ENCODE results near the gene MYO1E. TPM values are rescaled to one million over a fixed set of nuclear protein-coding genes. Genes with fewer than 3 reads are reported as not detected.

MYO1E gene
- total and polyA plus RNA-seq, 4 donors = 6.7 to 70.9 (median 21.6) TPM

- no peaks in the 10 kb centered on the region for H3K27me3 ChIP-seq (ENCODE audit: control insufficient read depth in 4 of 4, insufficient read depth in 4 of 4, low read length in 3 of 4)
- DNase-seq (ENCODE audit: low spot score) = no peak
- H3K9me3 ChIP-seq (ENCODE audit: control insufficient read depth in 4 of 4, low read length in 3 of 4) = no peaks in the 10 kb centered on the region
- TF ChIP-seq FOXA1 (IDR thresholded peaks at IDR 0.05) (no peak), MAX (IDR thresholded peaks at IDR 0.05) (no peak), JUND (IDR thresholded peaks at IDR 0.05) (no peak), RAD21 (IDR thresholded peaks at IDR 0.05) (no peak), HNF4A (conservative IDR thresholded peaks at IDR 0.05) (no peak), HNF4G (IDR thresholded peaks at IDR 0.05) (no peak), RXRA (IDR thresholded peaks at IDR 0.05) (no peak)
- TF ChIP-seq, protein P1, sequence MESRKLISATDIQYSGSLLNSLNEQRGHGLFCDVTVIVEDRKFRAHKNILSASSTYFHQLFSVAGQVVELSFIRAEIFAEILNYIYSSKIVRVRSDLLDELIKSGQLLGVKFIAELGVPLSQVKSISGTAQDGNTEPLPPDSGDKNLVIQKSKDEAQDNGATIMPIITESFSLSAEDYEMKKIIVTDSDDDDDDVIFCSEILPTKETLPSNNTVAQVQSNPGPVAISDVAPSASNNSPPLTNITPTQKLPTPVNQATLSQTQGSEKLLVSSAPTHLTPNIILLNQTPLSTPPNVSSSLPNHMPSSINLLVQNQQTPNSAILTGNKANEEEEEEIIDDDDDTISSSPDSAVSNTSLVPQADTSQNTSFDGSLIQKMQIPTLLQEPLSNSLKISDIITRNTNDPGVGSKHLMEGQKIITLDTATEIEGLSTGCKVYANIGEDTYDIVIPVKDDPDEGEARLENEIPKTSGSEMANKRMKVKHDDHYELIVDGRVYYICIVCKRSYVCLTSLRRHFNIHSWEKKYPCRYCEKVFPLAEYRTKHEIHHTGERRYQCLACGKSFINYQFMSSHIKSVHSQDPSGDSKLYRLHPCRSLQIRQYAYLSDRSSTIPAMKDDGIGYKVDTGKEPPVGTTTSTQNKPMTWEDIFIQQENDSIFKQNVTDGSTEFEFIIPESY (IDR thresholded peaks at IDR 0.05) = no peak
- no peaks in the 10 kb centered on the region for H3K4me1 ChIP-seq (ENCODE audit: control insufficient read depth in 4 of 4, insufficient read depth in 4 of 4, low read length in 3 of 4)
- peaks cover 3 to 53% (median 42%) of the 10 kb centered on the region in 4 donors for H3K36me3 ChIP-seq (ENCODE audit: control insufficient read depth in 4 of 4, insufficient read depth in 3 of 4, low read depth in 1 of 4, low read length in 3 of 4)
- 91% methylated on average over 5 of the region's 5 CpGs for WGBS
- no peak overlapping the region for H3K27ac ChIP-seq (ENCODE audit: low read depth in 1 of 2, low read length in 2 of 2)
- no peak overlapping the region for H3K4me3 ChIP-seq (ENCODE audit: low read depth in 1 of 3, low read length in 3 of 3)
- no peak overlapping the region for H3K9ac ChIP-seq (ENCODE audit: low read depth in 1 of 2, low read length in 2 of 2)
These were observed 150.9 kb downstream of the MYO1E start for GRCh38 chr15:59221511-59222505.

- Histone ChIP-seq H3K4me3 (ENCODE audit: low read depth in 1 of 3, low read length in 3 of 3) (no peak overlapping the region), H3K4me1 (ENCODE audit: control insufficient read depth in 4 of 4, insufficient read depth in 4 of 4, low read length in 3 of 4) (no peaks in the 10 kb centered on the region), H3K9me3 (ENCODE audit: control insufficient read depth in 4 of 4, low read length in 3 of 4) (no peaks in the 10 kb centered on the region), H3K36me3 (ENCODE audit: control insufficient read depth in 4 of 4, insufficient read depth in 3 of 4, low read depth in 1 of 4, low read length in 3 of 4) (peaks cover 7 to 62% (median 43%) of the 10 kb centered on the region in 4 donors), H3K27me3 (ENCODE audit: control insufficient read depth in 4 of 4, insufficient read depth in 4 of 4, low read length in 3 of 4) (no peaks in the 10 kb centered on the region), H3K9ac (ENCODE audit: low read depth in 1 of 2, low read length in 2 of 2) (no peak overlapping the region), H3K27ac (ENCODE audit: low read depth in 1 of 2, low read length in 2 of 2) (no peak overlapping the region)
- TF ChIP-seq MAX (IDR thresholded peaks at IDR 0.05) = no peak
- TF ChIP-seq HNF4G (IDR thresholded peaks at IDR 0.05) = no peak
- TF ChIP-seq YY1 (IDR thresholded peaks at IDR 0.05) = no peak
- no peak for TF ChIP-seq NR2F2 (IDR thresholded peaks at IDR 0.05)
- no peak for TF ChIP-seq RAD21 (IDR thresholded peaks at IDR 0.05)
- TF ChIP-seq ATF3 (IDR thresholded peaks at IDR 0.05) = no peak
- no peak for TF ChIP-seq FOXA1 (IDR thresholded peaks at IDR 0.05)
- TF ChIP-seq, protein P1 (IDR thresholded peaks at IDR 0.05) = no peak
- TF ChIP-seq, protein P2, sequence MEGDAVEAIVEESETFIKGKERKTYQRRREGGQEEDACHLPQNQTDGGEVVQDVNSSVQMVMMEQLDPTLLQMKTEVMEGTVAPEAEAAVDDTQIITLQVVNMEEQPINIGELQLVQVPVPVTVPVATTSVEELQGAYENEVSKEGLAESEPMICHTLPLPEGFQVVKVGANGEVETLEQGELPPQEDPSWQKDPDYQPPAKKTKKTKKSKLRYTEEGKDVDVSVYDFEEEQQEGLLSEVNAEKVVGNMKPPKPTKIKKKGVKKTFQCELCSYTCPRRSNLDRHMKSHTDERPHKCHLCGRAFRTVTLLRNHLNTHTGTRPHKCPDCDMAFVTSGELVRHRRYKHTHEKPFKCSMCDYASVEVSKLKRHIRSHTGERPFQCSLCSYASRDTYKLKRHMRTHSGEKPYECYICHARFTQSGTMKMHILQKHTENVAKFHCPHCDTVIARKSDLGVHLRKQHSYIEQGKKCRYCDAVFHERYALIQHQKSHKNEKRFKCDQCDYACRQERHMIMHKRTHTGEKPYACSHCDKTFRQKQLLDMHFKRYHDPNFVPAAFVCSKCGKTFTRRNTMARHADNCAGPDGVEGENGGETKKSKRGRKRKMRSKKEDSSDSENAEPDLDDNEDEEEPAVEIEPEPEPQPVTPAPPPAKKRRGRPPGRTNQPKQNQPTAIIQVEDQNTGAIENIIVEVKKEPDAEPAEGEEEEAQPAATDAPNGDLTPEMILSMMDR (IDR thresholded peaks at IDR 0.05; ENCODE audit: low read depth, low read length, missing input control) = no peak
- no peak for TF ChIP-seq TAF1 (conservative IDR thresholded peaks at IDR 0.05)
- TF ChIP-seq RXRA (IDR thresholded peaks at IDR 0.05) = no peak
- TF ChIP-seq, protein P3, sequence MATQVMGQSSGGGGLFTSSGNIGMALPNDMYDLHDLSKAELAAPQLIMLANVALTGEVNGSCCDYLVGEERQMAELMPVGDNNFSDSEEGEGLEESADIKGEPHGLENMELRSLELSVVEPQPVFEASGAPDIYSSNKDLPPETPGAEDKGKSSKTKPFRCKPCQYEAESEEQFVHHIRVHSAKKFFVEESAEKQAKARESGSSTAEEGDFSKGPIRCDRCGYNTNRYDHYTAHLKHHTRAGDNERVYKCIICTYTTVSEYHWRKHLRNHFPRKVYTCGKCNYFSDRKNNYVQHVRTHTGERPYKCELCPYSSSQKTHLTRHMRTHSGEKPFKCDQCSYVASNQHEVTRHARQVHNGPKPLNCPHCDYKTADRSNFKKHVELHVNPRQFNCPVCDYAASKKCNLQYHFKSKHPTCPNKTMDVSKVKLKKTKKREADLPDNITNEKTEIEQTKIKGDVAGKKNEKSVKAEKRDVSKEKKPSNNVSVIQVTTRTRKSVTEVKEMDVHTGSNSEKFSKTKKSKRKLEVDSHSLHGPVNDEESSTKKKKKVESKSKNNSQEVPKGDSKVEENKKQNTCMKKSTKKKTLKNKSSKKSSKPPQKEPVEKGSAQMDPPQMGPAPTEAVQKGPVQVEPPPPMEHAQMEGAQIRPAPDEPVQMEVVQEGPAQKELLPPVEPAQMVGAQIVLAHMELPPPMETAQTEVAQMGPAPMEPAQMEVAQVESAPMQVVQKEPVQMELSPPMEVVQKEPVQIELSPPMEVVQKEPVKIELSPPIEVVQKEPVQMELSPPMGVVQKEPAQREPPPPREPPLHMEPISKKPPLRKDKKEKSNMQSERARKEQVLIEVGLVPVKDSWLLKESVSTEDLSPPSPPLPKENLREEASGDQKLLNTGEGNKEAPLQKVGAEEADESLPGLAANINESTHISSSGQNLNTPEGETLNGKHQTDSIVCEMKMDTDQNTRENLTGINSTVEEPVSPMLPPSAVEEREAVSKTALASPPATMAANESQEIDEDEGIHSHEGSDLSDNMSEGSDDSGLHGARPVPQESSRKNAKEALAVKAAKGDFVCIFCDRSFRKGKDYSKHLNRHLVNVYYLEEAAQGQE (IDR thresholded peaks at IDR 0.05) = no peak
- no peak for TF ChIP-seq FOXA2 (IDR thresholded peaks at IDR 0.05)
- TF ChIP-seq HNF4A (conservative IDR thresholded peaks at IDR 0.05) = no peak
- TF ChIP-seq SP1 (IDR thresholded peaks at IDR 0.05) = no peak
- no peak for TF ChIP-seq EGR1 (IDR thresholded peaks at IDR 0.05; ENCODE audit: low read depth in 2 of 2)
- WGBS = 90% methylated on average over 3 of the region's 3 CpGs
- no peak for DNase-seq (ENCODE audit: low spot score)
These were observed 154.0 kb downstream of the MYO1E start for GRCh38 chr15:59218710-59219109.

Measured in liver (tissue), 9 donors.